PFSK-1 (cell line): ENCODE data around the gene MUC5AC.

Experiments used
- FOXP2 ChIP-seq: optimal IDR thresholded peaks from 2 replicates; pipeline ENCODE3; 2011; ENCODE audit warnings: borderline replicate concordance, control low read depth, inconsistent platforms; ENCODE audit not compliant: insufficient read depth; ENCODE audit errors: extremely low read length, extremely low read depth
- POLR2AphosphoS5 ChIP-seq: IDR thresholded peaks from 2 replicates; pipeline ENCODE4 v1.6.1; 2012; ENCODE audit warnings: low read depth, mild to moderate bottlenecking, control low read depth, low read length, moderate library complexity
- REST ChIP-seq, 2 experiments: IDR thresholded peaks; 2 replicates each; pipeline versions ENCODE4 v1.6.1 to v1.8.0; 2011 to 2012; ENCODE audit warnings: low read depth in 2 of 2, low read length in 2 of 2, control low read depth in 1 of 2, inconsistent platforms in 1 of 2, mild to moderate bottlenecking in 1 of 2, moderate library complexity in 1 of 2; ENCODE audit not compliant: insufficient read depth in 1 of 2
- SIN3A ChIP-seq: IDR thresholded peaks from 2 replicates; pipeline ENCODE4 v1.6.1; 2012; ENCODE audit warnings: mild to moderate bottlenecking, low read length, moderate library complexity, borderline replicate concordance; ENCODE audit not compliant: insufficient read depth

- no peak for TF ChIP-seq POLR2AphosphoS5
- no peak for TF ChIP-seq REST (IDR thresholded peaks at IDR 0.05; ENCODE audit: insufficient read depth in 1 of 2, low read depth in 2 of 2, low read length in 2 of 2)
- no peak for TF ChIP-seq SIN3A
- no peak for TF ChIP-seq FOXP2
Measured at GRCh38 chr11:1218256-1218787, 60.6 kb downstream of the MUC5AC start.
